Stimulated activated CD8-positive, alpha-beta memory T cell treated with anti-CD3 and anti-CD28 coated beads, Interleukin-4, amount 100 ng/mL, for 4 hours (primary cell): ENCODE data around the gene RAB30.

Experiments
- DNase-seq, 2 donors: peaks; one replicate each; pipeline ENCODE4 v3.0.0-alpha.2; 2020; ENCODE audit warnings: low read depth in 2 of 2, low spot score in 1 of 2

RAB30 gene

DNA sequence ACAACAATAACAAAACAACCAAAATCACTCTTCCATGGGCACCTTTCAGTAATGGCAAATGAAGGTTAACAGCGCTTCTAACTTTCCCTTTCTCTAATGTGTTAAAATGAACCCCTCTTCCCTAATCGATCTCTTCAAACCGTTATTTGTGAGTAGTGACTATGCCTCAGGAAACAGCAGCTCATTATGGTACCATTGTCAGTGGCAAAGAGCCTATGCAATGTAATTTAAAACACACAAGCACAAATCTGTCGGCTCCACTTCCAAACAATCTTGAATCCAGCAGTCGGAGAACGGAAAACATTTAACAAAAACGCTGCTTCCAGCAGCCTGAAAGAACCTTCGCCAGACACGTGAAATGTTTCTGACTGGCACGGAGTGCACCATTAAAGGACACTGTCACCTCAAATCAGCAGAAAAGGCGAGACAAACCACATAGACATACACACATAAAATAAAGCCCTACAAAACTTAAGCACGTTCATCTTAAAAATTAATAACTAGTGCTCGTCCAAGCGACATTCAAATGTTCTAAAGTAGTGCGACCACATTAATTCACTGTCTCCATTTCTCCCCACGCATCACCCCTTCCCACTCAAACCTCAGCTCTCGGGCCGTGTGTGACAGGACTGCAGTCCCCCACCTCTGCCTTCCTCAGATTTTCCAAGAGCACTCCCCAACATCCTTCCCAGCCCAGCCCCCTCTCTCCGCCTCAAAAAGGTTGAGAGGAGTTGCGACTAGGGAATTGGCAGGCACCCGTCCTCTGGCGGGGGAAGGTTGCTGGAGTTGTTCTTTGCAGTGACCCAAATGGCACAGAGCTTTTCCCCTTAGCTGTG lies 748 bp downstream of the RAB30 start:
- no peak for DNase-seq

DNA sequence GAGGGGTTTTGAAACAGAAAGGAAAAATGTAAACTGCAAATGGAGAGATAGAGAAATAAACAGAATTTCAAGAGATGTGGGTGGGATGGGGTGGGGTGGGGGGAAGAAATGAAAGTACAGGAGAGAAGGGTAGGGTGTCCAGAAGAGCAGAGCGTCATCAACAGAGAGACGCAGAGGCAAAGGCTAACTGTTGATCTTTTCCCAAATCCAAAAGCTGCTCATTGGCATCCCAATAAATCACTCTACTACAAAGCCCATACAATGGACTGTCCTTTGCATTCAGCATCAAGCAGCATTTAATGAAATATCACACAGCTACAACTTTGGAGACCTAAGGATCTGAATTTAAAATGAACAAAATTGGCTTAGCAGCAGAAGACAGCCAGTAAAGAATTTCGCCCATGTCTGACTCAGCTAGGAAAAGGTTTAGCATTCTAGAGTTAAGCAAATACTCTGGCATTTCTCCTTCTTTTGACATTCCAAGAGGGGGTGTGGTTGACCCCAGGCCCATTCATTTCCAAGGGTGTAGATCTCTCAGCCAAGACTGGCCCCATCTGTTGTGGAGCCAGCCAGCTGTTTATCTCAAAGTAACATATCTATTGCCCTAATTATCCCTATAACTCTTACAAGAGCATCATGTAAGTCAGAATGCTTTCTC lies 1.5 kb downstream of the RAB30 start:
- no peak for DNase-seq

DNA sequence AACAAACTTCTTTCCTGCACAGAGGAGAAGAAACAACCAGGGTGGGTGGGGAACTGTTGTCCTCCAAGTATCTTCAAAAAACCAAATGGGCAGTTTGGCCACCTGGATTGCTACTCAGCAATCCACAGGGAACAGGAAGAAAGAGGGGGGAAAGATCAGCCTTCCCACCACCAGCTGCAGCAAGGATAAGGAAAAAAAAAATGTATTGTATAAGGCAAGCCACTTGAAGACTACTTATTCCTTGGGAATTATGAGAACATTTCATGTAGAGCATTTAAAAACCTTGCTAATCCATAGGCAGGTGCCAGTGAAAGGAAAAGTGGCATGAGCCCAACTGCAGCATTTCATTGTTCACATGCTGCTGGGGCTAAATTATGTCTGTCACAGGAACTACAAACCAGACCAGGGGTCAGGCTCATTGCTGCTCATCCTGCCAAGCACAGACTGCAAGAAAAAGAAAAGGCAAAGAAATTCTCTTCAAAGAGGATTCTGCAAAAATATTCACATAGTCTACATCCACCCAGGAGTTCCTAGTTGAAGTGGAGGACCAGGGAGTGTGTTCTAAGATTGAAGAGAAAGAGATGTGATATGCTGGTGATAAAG lies 2.2 kb downstream of the RAB30 start:
- DNase-seq, result no peak

DNA sequence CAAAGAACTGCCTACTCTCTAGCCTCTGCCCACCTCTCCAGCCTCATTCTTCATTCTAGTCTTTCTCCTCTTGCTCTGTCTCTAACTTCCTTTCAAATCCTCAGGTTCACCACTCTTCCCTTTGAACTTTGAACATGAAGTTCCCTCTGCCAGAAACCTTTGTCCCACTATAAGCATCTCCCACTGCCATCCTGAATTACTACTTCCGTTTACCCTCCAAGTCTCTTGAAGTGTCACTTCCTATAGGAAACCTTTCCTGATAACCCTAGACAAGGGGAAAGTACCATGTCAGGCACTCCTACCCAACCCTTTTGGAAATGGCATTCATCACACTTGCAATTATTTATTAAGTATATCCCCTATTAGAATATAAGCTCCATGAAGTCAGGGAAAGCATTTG lies 3.1 kb downstream of the RAB30 start:
- DNase-seq, result no peak

GRCh38 chr11:83064011-83064410 lies 7.7 kb downstream of the RAB30 start:
- no peak for DNase-seq

DNA sequence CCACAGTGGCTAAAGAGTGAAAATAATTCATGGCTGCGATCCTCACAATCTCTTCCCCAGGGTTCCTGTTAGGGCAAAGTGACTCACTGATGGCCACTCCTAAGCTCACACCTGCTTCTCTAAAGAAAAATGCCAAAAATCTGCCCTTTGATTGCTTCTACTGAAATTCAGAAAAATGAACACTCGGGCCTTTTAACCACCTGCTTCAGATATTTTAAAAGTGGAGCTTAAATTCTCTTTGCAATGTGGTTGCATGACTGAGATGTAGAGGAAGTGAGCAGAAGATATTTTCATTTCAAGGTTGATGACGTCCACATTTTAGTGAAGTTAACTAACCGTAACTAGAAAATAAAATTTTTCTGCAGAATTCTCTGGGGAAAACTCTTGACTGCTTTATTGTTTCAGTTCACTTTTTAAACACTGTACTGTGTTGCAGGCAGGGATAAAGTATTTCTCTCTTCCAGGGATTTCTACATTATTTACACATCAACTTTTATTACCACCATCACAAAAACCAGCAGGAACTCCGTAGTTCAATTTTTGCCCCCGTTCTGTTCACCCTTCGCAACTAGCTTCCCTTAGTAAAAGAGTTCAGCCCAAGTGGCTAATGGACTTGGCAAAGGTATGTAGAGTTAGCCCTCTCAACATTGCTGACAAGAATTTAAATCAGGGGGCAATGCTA lies 8.5 kb downstream of the RAB30 start:
- DNase-seq, result no peak

GRCh38 chr11:83061883-83062282 lies 9.8 kb downstream of the RAB30 start:
- DNase-seq, result no peak

- DNase-seq, result no peak
Observed at GRCh38 chr11:83060965-83061364, 10.7 kb downstream of the RAB30 start.

GRCh38 chr11:83057721-83058120 lies 14.0 kb downstream of the RAB30 start:
- no peak for DNase-seq

DNA sequence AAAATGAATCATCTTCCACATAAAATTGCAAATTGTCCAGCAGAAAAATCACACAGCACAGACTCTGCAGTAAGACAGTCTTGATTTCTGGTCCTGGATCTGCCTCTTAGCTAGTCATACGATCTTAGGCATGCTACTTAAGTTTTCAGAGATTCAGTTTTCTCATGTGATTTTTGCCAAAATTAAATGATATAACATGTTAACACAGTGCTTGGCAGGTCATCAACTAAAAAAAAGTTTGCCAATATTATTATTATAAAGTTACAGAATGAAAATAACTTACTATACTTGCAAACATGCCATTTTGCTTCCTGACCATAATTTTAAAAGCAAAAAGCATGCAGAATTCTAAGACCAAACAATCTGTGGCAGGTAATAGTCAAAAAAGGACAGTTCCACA lies 15.1 kb downstream of the RAB30 start:
- DNase-seq, result no peak

GRCh38 chr11:83056204-83056603 lies 15.5 kb downstream of the RAB30 start:
- DNase-seq, result no peak

- DNase-seq, result no peak
Observed at GRCh38 chr11:83054904-83055380, 16.8 kb downstream of the RAB30 start.

- no peak for DNase-seq
Observed at GRCh38 chr11:83054001-83054400, 17.7 kb downstream of the RAB30 start.

GRCh38 chr11:83051760-83052671 lies 19.7 kb downstream of the RAB30 start:
- DNase-seq, result no peak

GRCh38 chr11:83047515-83048225 lies 24.0 kb downstream of the RAB30 start:
- DNase-seq, result no peak

DNA sequence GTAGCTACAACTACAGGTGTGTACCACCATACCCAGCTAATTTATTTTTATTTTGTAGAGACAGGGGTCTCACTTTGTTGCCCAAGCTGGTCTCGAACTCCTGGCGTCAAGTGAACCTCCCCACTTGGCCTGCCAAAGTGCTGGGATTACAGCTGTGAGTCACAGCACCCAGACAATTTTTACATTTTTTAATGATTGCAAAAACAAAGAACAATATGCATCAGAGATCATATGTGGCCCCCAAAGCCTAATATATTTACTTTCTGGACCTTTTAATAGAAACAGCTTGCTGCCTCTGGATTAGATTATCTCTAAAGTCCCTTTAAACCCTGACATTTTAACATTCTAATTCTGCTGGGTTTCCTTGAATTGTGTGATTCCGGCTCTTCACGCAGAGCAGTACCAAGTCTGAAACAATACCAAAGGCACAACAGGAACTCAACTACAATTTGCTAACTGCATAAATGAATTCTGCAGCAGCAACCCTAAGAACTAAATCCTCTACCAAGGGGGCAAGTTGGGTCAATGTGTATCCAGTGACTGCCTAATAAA lies 25.0 kb downstream of the RAB30 start:
- no peak for DNase-seq

DNA sequence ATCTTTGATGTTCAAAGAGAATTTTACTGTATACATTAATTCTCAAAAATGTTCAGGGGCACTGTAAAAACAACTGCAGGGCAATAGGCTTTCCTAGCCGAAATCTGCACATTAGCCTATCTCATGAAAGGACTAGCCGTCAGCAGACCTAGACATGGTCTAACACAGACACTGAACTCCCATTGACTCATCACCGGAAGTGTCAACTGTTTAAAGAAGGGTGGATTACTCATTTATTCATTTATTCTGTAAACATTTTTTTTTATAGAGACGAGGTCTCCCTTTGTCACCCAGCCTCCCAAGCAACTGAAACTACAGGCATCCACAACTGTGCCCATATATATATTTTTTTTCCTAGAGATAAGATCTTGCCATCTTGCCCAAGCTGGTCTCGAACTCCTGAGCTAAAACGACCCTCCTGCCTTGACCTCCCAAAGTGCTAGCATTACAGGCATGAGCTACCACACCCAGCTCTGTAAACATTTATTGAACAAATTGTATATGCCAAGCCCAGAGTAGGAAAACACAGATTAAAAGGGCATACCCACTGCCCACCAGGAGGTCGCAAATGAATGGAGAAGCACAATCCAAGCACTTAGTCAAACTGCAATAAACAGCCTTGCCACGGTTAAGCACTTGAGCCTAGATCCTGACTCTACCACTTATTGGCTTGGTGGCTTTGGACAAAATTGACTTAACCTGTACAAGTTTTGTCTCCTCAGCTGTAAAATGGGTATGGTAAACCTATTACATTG lies 26.6 kb downstream of the RAB30 start:
- DNase-seq, result no peak

- DNase-seq, result no peak
Observed at GRCh38 chr11:83042964-83043711, 28.6 kb downstream of the RAB30 start.
